GM18505 (cell line): ENCODE results near the gene SRSF8.
"Not testable (repeated sequence)": the region's sequence is repeated elsewhere in the genome, so short reads cannot be mapped to it uniquely, and the experiment has no call there.

ENCODE experiments used
- ATAC-seq: cut with Tn5 transposase; IDR thresholded peaks from one replicate; pipeline ENCODE4 v1.9.1; 2021; ENCODE audit not compliant: unreplicated experiment
- POLR2A ChIP-seq: IDR thresholded peaks from 4 replicates; pipeline ENCODE4 v1.6.1; 2011; ENCODE audit warnings: borderline replicate concordance; ENCODE audit not compliant: insufficient read depth, insufficient read length; ENCODE audit errors: extremely low read depth

SRSF8 gene, protein sequence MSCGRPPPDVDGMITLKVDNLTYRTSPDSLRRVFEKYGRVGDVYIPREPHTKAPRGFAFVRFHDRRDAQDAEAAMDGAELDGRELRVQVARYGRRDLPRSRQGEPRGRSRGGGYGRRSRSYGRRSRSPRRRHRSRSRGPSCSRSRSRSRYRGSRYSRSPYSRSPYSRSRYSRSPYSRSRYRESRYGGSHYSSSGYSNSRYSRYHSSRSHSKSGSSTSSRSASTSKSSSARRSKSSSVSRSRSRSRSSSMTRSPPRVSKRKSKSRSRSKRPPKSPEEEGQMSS

GRCh38 chr11:95066716-95067038 lies at the start of gene SRSF8:
Gene SRSF8 (plus strand): TSS chr11:95066919. CDS start chr11:95067227, 308 bp downstream.
- ATAC-seq, result peak; percentile 37
- no peak for TF ChIP-seq POLR2A

GRCh38 chr11:95021468-95021867 lies 45.3 kb upstream of the SRSF8 start:
- not testable (repeated sequence) for ATAC-seq

DNA sequence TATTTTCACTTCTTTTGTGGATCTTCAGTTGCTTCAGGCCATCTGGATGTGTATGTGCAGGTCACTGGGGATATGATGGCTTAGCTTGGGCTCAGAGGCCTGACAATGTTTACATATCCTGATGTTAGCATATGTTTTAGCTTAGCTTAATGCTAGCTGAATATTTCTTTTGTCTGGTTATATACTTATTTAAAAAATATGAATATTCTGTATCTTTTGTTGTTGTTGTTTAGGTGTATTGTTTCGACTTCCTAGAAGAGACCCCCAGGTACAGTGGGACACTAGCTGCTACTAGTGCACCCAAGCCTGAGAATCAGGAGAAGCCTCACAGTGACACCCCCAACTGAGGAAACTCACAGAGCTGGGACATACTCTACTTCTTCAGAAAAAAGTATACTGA lies 41.8 kb upstream of the SRSF8 start, which contains the start of gene KDM4E:
Gene KDM4E (plus strand): TSS at position 301 of the 400 bp plus-strand sequence. CDS start 300 bp downstream, outside the sequence.
- no peak for ATAC-seq
- no peak for TF ChIP-seq POLR2A

DNA sequence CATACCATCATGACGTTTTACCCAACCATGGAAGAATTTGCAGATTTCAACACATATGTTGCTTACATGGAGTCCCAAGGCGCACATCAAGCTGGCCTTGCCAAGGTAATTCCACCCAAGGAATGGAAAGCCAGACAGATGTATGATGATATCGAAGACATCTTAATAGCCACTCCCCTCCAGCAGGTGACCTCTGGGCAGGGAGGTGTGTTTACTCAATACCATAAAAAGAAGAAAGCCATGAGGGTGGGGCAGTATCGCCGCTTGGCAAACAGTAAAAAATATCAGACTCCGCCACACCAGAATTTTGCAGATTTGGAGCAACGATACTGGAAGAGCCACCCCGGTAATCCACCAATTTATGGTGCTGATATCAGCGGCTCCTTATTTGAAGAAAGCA lies 41.1 kb upstream of the SRSF8 start:
- not testable (repeated sequence) for ATAC-seq

DNA sequence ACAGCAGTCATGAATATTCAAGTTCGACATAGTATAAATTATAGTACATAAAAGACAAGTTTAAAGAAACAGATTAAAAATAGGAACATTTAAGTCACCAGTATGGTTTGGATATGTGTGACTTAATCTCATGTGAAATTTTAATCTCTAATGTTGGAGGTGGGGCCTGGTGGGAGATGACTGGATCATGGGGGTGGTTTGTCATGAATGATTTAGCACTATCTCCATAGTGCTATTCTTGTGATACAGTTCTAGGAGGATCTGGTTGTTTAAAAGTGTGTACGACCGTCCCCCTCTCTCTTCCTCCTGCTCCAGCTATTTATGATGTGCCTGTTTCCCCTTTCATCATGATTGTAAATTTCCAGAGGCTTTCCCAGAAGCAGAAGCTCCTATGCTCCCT lies 38.4 kb upstream of the SRSF8 start:
- ATAC-seq, result no peak

GRCh38 chr11:95033051-95033450 lies 33.7 kb upstream of the SRSF8 start:
- no peak for TF ChIP-seq POLR2A
- no peak for ATAC-seq

More for the DNA sequence above, 38.4 kb upstream of the SRSF8 start:
- no peak for TF ChIP-seq POLR2A

GRCh38 chr11:95035316-95035715 lies 31.4 kb upstream of the SRSF8 start:
- ATAC-seq, result no peak
- no peak for TF ChIP-seq POLR2A

DNA sequence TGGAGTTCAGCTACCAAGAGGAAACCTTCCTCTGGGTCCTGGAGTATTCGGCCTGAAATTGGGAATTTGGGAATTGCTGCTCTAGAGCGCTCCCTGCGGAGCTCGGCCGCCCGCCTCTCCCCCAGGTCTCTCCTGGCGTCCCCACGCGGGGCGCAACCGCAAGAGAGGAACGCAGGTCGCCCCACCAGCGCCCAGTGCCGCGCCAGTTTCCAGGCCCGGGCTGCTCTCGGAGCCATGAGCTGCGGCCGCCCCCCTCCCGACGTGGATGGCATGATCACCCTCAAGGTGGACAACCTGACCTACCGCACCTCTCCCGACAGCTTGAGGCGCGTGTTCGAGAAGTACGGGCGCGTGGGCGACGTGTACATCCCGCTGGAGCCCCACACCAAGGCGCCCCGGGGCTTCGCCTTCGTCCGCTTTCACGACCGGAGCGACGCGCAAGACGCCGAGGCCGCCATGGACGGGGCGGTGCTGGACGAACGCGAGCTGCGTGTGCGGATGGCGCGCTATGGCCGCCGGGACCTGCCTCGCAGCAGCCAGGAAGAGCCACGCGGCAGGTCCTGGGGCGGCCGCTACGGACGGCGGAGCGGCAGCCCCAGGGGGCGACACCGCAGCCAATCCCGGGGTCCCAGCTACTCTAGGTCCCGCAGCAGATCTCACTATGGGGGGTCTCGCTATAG lies 29.2 kb upstream of the SRSF8 start:
- not testable (repeated sequence) for ATAC-seq

DNA sequence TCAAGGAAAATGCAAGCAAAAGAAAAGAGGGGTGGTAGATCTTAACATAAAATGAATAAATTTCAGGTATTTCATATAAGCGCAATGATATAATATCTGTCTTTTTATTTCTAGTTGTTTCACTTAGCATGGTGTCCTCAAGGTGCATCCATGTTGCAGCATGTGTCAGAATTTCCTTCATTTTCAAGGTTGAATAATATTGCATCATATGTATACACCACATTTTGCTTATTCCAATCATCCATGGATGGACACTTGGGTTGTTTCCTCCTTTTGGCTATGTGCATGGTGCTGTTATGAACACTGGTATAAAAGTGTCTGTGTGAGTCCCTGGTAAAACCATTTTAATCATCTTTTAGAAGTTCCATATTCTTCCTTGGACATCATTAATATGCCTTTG lies 24.5 kb upstream of the SRSF8 start:
- ATAC-seq, result no peak
- no peak for TF ChIP-seq POLR2A

GRCh38 chr11:95042906-95043305 lies 23.8 kb upstream of the SRSF8 start:
- no peak for TF ChIP-seq POLR2A
- no peak for ATAC-seq

- no peak for ATAC-seq
- TF ChIP-seq POLR2A, result no peak
Observed at GRCh38 chr11:95044010-95044409, 22.7 kb upstream of the SRSF8 start.

DNA sequence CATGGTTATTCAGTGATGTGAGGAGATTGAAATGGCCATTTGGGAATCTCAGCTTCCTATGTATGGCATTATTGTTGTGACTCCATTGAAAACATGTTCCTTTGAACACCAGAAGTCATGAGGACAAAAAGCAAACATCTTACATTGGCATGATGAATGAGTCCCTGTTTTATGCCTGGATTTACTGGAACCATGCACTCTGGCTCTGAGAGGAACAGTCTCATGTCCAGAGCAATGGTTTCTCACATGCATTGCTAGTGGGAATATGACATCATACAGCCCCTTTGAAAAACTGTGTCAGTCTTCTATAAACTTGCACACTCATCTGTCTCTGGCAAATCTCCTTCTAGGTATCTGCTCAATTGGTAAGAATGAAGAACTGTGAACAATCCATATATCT lies 20.9 kb upstream of the SRSF8 start:
- no peak for TF ChIP-seq POLR2A

GRCh38 chr11:95049122-95049521 lies 17.6 kb upstream of the SRSF8 start, which contains the start of gene KDM4F:
Gene KDM4F (plus strand): TSS chr11:95049422.
- ATAC-seq, result not testable (repeated sequence)

More for the DNA sequence above, 20.9 kb upstream of the SRSF8 start:
- no peak for ATAC-seq

GRCh38 chr11:95050595-95051202 lies 16.0 kb upstream of the SRSF8 start:
- ATAC-seq, result no peak
- TF ChIP-seq POLR2A, result no peak
